ENCODE measurements around the gene GAS6. TPM values are rescaled to one million over a fixed set of nuclear protein-coding genes. Genes with fewer than 3 reads are reported as not detected.

GAS6 gene
- total RNA-seq, 1 experiment from 2014 or later: 28.1 TPM

- no peak overlapping the region for H3K27ac ChIP-seq (ENCODE audit: low read length)
- no peaks in the 10 kb centered on the region; the same call in 1 of the 2 replicates for H3K4me1 ChIP-seq (ENCODE audit: control insufficient read depth, insufficient read depth, low read length)
- ATAC-seq: no peak
- BruUV-seq (replicated peaks): no TSS peak
- H3K27me3 ChIP-seq (ENCODE audit: control insufficient read depth, insufficient read depth, low read length): no peaks in the 10 kb centered on the region
- TF ChIP-seq POLR2AphosphoS5 (IDR thresholded peaks at IDR 0.05; ENCODE audit: low read depth, low read length) (no peak), TCF7L2 (IDR thresholded peaks at IDR 0.05; ENCODE audit: low read depth, low read length) (no peak), SIN3A (IDR thresholded peaks at IDR 0.05; ENCODE audit: borderline replicate concordance, insufficient read depth, low read depth, low read length) (no peak), REST (IDR thresholded peaks at IDR 0.05; ENCODE audit: insufficient read depth in 1 of 2, low read depth in 2 of 2, low read length in 1 of 2) (no peak)
- TF ChIP-seq, protein P1, sequence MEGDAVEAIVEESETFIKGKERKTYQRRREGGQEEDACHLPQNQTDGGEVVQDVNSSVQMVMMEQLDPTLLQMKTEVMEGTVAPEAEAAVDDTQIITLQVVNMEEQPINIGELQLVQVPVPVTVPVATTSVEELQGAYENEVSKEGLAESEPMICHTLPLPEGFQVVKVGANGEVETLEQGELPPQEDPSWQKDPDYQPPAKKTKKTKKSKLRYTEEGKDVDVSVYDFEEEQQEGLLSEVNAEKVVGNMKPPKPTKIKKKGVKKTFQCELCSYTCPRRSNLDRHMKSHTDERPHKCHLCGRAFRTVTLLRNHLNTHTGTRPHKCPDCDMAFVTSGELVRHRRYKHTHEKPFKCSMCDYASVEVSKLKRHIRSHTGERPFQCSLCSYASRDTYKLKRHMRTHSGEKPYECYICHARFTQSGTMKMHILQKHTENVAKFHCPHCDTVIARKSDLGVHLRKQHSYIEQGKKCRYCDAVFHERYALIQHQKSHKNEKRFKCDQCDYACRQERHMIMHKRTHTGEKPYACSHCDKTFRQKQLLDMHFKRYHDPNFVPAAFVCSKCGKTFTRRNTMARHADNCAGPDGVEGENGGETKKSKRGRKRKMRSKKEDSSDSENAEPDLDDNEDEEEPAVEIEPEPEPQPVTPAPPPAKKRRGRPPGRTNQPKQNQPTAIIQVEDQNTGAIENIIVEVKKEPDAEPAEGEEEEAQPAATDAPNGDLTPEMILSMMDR (IDR thresholded peaks at IDR 0.05): no peak
- POLR2A ChIA-PET: no interaction called here
- intact Hi-C loops (cut with micrococcal nuclease; ENCODE audit: unreplicated experiment) (no loop called here), in situ Hi-C loops (cut with HindIII; ENCODE audit: low pct_unique_long_range_greater_than_20kb, low sequenced_read_pairs) (no loop called here)
- CTCF ChIA-PET: no interaction called here
- no peaks in the 10 kb centered on the region for H3K9me3 ChIP-seq (ENCODE audit: control insufficient read depth, insufficient read depth, low read depth, low read length)
- DNase-seq (ENCODE audit: low read depth, low spot score): no peak
- H3K36me3 ChIP-seq (ENCODE audit: control insufficient read depth, insufficient read depth, low read length): no peaks in the 10 kb centered on the region
- no peak overlapping the region for H3K4me3 ChIP-seq (ENCODE audit: low read depth in 2 of 2, low read length in 2 of 2)
These were observed 17.1 kb downstream of the GAS6 start for GRCh38 chr13:113846636-113847318.

DNA sequence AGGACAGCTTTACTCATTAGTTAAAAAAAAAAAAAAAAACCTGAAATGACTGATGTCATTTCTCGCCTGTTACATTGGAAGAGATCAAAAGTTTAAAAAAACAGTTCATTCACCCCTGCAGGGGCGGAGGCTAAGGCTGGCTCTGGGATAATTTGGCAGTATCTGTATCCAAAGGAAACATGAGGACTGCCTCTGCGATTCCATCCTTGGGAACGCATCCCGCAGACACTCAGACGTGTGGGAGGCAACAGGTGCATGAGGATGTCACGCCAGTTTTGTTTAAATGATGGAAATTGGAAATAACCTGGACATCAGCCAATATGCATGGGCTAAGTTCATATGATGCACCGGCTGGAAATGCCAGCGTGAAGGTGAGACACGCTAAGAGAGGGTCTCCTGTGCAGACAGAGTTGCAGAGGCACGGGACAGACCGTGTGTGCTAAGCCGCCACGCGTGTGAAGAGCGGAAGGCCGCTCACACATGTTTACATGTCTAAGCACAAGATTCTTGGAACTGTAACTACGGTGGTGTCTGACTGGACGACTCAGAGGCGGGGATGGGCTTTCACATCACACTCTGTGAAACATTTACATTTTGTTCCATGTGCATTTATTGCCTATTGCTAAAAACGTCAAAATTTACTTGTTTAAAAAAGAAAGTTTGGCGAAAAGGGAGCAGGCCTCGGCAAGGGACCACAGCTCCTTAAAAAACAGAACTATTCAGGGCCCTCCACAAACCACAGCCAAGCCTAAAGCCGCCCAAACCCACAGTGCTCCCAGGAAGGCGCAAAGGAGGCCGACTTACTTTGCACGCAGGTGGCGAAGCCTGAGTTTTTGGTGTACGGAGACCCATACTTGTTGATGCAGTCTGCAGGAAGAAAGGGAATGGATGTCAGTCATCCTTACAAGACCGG is 17.9 kb downstream of the GAS6 start:
- Histone ChIP-seq H3K9me3 (ENCODE audit: control insufficient read depth, insufficient read depth, low read depth, low read length) (no peaks in the 10 kb centered on the region), H3K27me3 (ENCODE audit: control insufficient read depth, insufficient read depth, low read length) (no peaks in the 10 kb centered on the region), H3K27ac (ENCODE audit: low read length) (no peak overlapping the region), H3K4me3 (ENCODE audit: low read depth in 2 of 2, low read length in 2 of 2) (no peak overlapping the region), H3K36me3 (ENCODE audit: control insufficient read depth, insufficient read depth, low read length) (no peaks in the 10 kb centered on the region), H3K4me1 (ENCODE audit: control insufficient read depth, insufficient read depth, low read length) (no peaks in the 10 kb centered on the region)
- ATAC-seq (no peak), DNase-seq (ENCODE audit: low read depth, low spot score) (no peak)
- in situ Hi-C loops (cut with HindIII; ENCODE audit: low pct_unique_long_range_greater_than_20kb, low sequenced_read_pairs) (no loop called here), intact Hi-C loops (cut with micrococcal nuclease; ENCODE audit: unreplicated experiment) (no loop called here)
- TF ChIP-seq REST (IDR thresholded peaks at IDR 0.05; ENCODE audit: insufficient read depth in 1 of 2, low read depth in 2 of 2, low read length in 1 of 2): no peak
- TF ChIP-seq, protein P1 (IDR thresholded peaks at IDR 0.05): no peak
- TF ChIP-seq SIN3A (IDR thresholded peaks at IDR 0.05; ENCODE audit: borderline replicate concordance, insufficient read depth, low read depth, low read length): no peak
- no peak for TF ChIP-seq TCF7L2 (IDR thresholded peaks at IDR 0.05; ENCODE audit: low read depth, low read length)
- TF ChIP-seq POLR2AphosphoS5 (IDR thresholded peaks at IDR 0.05; ENCODE audit: low read depth, low read length): no peak
- ChIA-PET CTCF (no interaction called here), POLR2A (no interaction called here)
- no TSS peak for BruUV-seq (replicated peaks)
